Neural cell (in vitro differentiated cells): Measurements from ENCODE around the gene HOXB6. TPM values are rescaled to one million over a fixed set of nuclear protein-coding genes. Genes with fewer than 3 reads are reported as not detected.

Experiments
- H2AFZ ChIP-seq: fragments of 200-600, 300-800 bp; sonication (generic), shearing (Covaris generic); 2 replicates; pipeline ENCODE4 v1.6.0; 2014; ENCODE audit warnings: low read depth, mild to moderate bottlenecking, antibody characterized with exemption, low read length, moderate library complexity
- H3F3A ChIP-seq: fragments of 200-600 bp; shearing (Covaris generic); 2 replicates; pipeline ENCODE4 v1.6.1; 2016; ENCODE audit warnings: mild to moderate bottlenecking, moderate library complexity, mixed read lengths, antibody characterized with exemption, low read length; ENCODE audit not compliant: insufficient read depth, poor library complexity, severe bottlenecking
- H3K27ac ChIP-seq: fragments of 200-600, 300-800 bp; sonication (generic), shearing (Covaris generic); 2 replicates; pipeline ENCODE4 v1.5.1; 2014; ENCODE audit warnings: mild to moderate bottlenecking, low read length, moderate library complexity
- H3K27me3 ChIP-seq: fragments of 300-800, 200-600 bp; sonication (generic), shearing (Covaris generic); 2 replicates; pipeline ENCODE4 v1.6.0; 2014; ENCODE audit warnings: mild to moderate bottlenecking, low read depth, low read length, moderate library complexity; ENCODE audit not compliant: insufficient read depth
- H3K36me3 ChIP-seq: fragments of 300-800, 200-600 bp; sonication (generic), shearing (Covaris generic); 2 replicates; pipeline ENCODE4 v1.5.1; 2014; ENCODE audit warnings: mild to moderate bottlenecking, antibody characterized with exemption, low read length, moderate library complexity; ENCODE audit not compliant: insufficient read depth
- H3K4me2 ChIP-seq: fragments of 300-800, 200-600 bp; sonication (generic), shearing (Covaris generic); 2 replicates; pipeline ENCODE4 v1.6.0; 2014; ENCODE audit warnings: mild to moderate bottlenecking, low read length
- H3K4me3 ChIP-seq: fragments of 300-800, 200-600 bp; sonication (generic), shearing (Covaris generic); 2 replicates; pipeline ENCODE4 v1.5.1; 2014; ENCODE audit warnings: mild to moderate bottlenecking, low read length, moderate library complexity
- H3K79me2 ChIP-seq: fragments of 200-600 bp; shearing (Covaris generic); replicated peaks from 2 replicates; pipeline ENCODE4 v1.6.0; 2014; ENCODE audit warnings: mild to moderate bottlenecking, low read length, moderate library complexity; ENCODE audit not compliant: insufficient read depth
- H3K9ac ChIP-seq: fragments of 300-800, 200-600 bp; sonication (generic), shearing (Covaris generic); 2 replicates; pipeline ENCODE4 v1.6.1; 2016; ENCODE audit warnings: mild to moderate bottlenecking, low read length, mixed read lengths
- H3K9me2 ChIP-seq: fragments of 200-600 bp; shearing (Covaris generic); 2 replicates; pipeline ENCODE4 v1.6.1; 2016; ENCODE audit warnings: mild to moderate bottlenecking, low read length, mixed read lengths; ENCODE audit not compliant: insufficient read depth
- H3K9me3 ChIP-seq: fragments of 200-600, 300-800 bp; sonication (generic), shearing (Covaris generic); 2 replicates; pipeline ENCODE4 v1.6.1; 2016; ENCODE audit warnings: mild to moderate bottlenecking, mixed run types, low read length, moderate library complexity, mixed read lengths
- H4K20me1 ChIP-seq: fragments of 200-600 bp; shearing (Covaris generic); 2 replicates; pipeline ENCODE4 v1.6.1; 2016; ENCODE audit warnings: mild to moderate bottlenecking, mixed run types; ENCODE audit not compliant: insufficient read depth
- CTCF ChIP-seq: fragments of 450-650 bp; IDR thresholded peaks from 2 replicates; pipeline ENCODE4 v1.5.1; 2014; ENCODE audit warnings: antibody characterized with exemption, mild to moderate bottlenecking, moderate library complexity; ENCODE audit not compliant: poor library complexity, severe bottlenecking
- EP300 ChIP-seq: fragments of 450-650 bp; conservative IDR thresholded peaks from 2 replicates; pipeline ENCODE4 v1.6.1; 2014; ENCODE audit warnings: antibody characterized with exemption, mild to moderate bottlenecking, moderate library complexity; ENCODE audit not compliant: poor library complexity, severe bottlenecking
- EZH2 ChIP-seq: fragments of 200-600, 300-800 bp; shearing (Covaris generic), sonication (generic); IDR thresholded peaks from 2 replicates; pipeline ENCODE4 v1.6.1; 2014; ENCODE audit warnings: antibody characterized with exemption, low read length, borderline replicate concordance, mild to moderate bottlenecking; ENCODE audit not compliant: insufficient read depth, poor library complexity, severe bottlenecking
- MXI1 ChIP-seq: fragments of 450-650 bp; conservative IDR thresholded peaks from 2 replicates; pipeline ENCODE4 v1.6.1; 2014; ENCODE audit warnings: antibody characterized with exemption, mild to moderate bottlenecking; ENCODE audit not compliant: poor library complexity, severe bottlenecking
- POLR2AphosphoS5 ChIP-seq: IDR thresholded peaks from 2 replicates; pipeline ENCODE4 v1.6.1; 2012
- RAD21 ChIP-seq: fragments of 450-650 bp; conservative IDR thresholded peaks from 2 replicates; pipeline ENCODE4 v1.6.1; 2014; ENCODE audit warnings: antibody characterized with exemption, mild to moderate bottlenecking, moderate library complexity
- REST ChIP-seq: IDR thresholded peaks from 2 replicates; pipeline ENCODE4 v1.6.1; 2012; ENCODE audit warnings: borderline replicate concordance
- SMC3 ChIP-seq: fragments of 450-650 bp; conservative IDR thresholded peaks from 2 replicates; pipeline ENCODE4 v1.6.1; 2014; ENCODE audit warnings: antibody characterized with exemption, mild to moderate bottlenecking, moderate library complexity; ENCODE audit not compliant: poor library complexity
- TAF1 ChIP-seq: IDR thresholded peaks from 2 replicates; pipeline ENCODE4 v1.6.1; 2012; ENCODE audit warnings: low read depth
- polyA plus RNA-seq: library from polyadenylated mRNA; depleted of rRNA; stranded (reverse); fragments of >200 nt; gene quantifications from 2 replicates; pipeline ENCODE4 v1.2.3, GENCODE V29; 2014

Gene HOXB6
- polyA plus RNA-seq, 1 donor from 2014 or later = not detected

GRCh38 chr17:48559122-48559839 lies 45.5 kb downstream of the HOXB6 start:
- H3K9me2 ChIP-seq = no peaks in the 10 kb centered on the region
- no peaks in the 10 kb centered on the region for H3F3A ChIP-seq
- no peak overlapping the region for H3K9ac ChIP-seq
- H3K27ac ChIP-seq = no peak overlapping the region
- H3K4me3 ChIP-seq = no peak overlapping the region
- H2AFZ ChIP-seq = no peak overlapping the region
- no peaks in the 10 kb centered on the region for H3K36me3 ChIP-seq
- H4K20me1 ChIP-seq = no peaks in the 10 kb centered on the region
- no peak for TF ChIP-seq MXI1
- no peak for TF ChIP-seq POLR2AphosphoS5
- no peak for TF ChIP-seq RAD21
- TF ChIP-seq CTCF = no peak
- TF ChIP-seq TAF1 = no peak
- no peak for TF ChIP-seq EZH2
- no peak for TF ChIP-seq SMC3
- no peak for TF ChIP-seq REST
- no peak for TF ChIP-seq EP300
- peaks cover 98% of the 10 kb centered on the region for H3K27me3 ChIP-seq
- no peaks in the 10 kb centered on the region for H3K9me3 ChIP-seq
- H3K4me2 ChIP-seq = no peak overlapping the region
- H3K79me2 ChIP-seq = no peaks in the 10 kb centered on the region

- no peaks in the 10 kb centered on the region for H4K20me1 ChIP-seq
- no peak for TF ChIP-seq EP300
- no peak for TF ChIP-seq MXI1
- TF ChIP-seq CTCF = no peak
- TF ChIP-seq REST = no peak
Measured at GRCh38 chr17:48558831-48559121, 46.0 kb downstream of the HOXB6 start.

More at GRCh38 chr17:48558831-48559121, 46.0 kb downstream of the HOXB6 start:
- H2AFZ ChIP-seq = no peak overlapping the region
- H3K9ac ChIP-seq = no peak overlapping the region
- no peak overlapping the region for H3K27ac ChIP-seq
- no peaks in the 10 kb centered on the region for H3F3A ChIP-seq
- H3K36me3 ChIP-seq = no peaks in the 10 kb centered on the region
- no peak overlapping the region for H3K4me3 ChIP-seq
- no peaks in the 10 kb centered on the region for H3K79me2 ChIP-seq
- peaks cover 99% of the 10 kb centered on the region for H3K27me3 ChIP-seq
- H3K9me2 ChIP-seq = no peaks in the 10 kb centered on the region
- H3K9me3 ChIP-seq = no peaks in the 10 kb centered on the region
- no peak overlapping the region for H3K4me2 ChIP-seq
